BJ (cell line): ENCODE measurements around the gene PDCD7. TPM values are rescaled to one million over a fixed set of nuclear protein-coding genes. Genes with fewer than 3 reads are reported as not detected.

Source experiments
- CTCF ChIA-PET: fragments of 350-600 bp; formaldehyde crosslinking; extraction: SDS; loops from one replicate; lab custom pipeline; 2021; ENCODE audit warnings: antibody characterized with exemption, inconsistent platforms; lab: Yijun Ruan, JAX
- POLR2A ChIA-PET: fragments of 300-600 bp; sonication (Branson Sonifier 250); formaldehyde crosslinking; extraction: SDS; loops from one replicate; lab custom pipeline; 2021; ENCODE audit warnings: antibody characterized with exemption; lab: Charles Lee
- DNase-seq: peaks from one replicate; pipeline ENCODE4 v3.0.0-alpha.2; 2011; ENCODE audit warnings: low read depth
- H3K27me3 ChIP-seq: 2 replicates; pipeline ENCODE4 v1.6.0; 2011; ENCODE audit warnings: low read length; ENCODE audit not compliant: control insufficient read depth, insufficient read depth
- H3K36me3 ChIP-seq: 2 replicates; pipeline ENCODE4 v1.5.1; 2011; ENCODE audit warnings: low read length; ENCODE audit not compliant: control insufficient read depth, insufficient read depth
- H3K4me3 ChIP-seq: 2 replicates; pipeline ENCODE4 v1.5.1; 2011; ENCODE audit warnings: low read depth, mild to moderate bottlenecking, control low read depth, low read length
- polyA plus RNA-seq: library from polyadenylated mRNA; depleted of rRNA; stranded (reverse); fragments of >200 nt; gene quantifications from 2 replicates; pipeline ENCODE4 v1.2.3, GENCODE V29; 2011
- TF ChIP-seq, protein P1 (sequence below): IDR thresholded peaks from 2 replicates; pipeline ENCODE4 v1.5.1; 2011; ENCODE audit warnings: low read depth, mild to moderate bottlenecking, control low read depth, inconsistent platforms, low read length, moderate library complexity; ENCODE audit not compliant: insufficient read depth

The PDCD7 gene
- polyA plus RNA-seq, 1 experiment, result 12.0 TPM

DNA sequence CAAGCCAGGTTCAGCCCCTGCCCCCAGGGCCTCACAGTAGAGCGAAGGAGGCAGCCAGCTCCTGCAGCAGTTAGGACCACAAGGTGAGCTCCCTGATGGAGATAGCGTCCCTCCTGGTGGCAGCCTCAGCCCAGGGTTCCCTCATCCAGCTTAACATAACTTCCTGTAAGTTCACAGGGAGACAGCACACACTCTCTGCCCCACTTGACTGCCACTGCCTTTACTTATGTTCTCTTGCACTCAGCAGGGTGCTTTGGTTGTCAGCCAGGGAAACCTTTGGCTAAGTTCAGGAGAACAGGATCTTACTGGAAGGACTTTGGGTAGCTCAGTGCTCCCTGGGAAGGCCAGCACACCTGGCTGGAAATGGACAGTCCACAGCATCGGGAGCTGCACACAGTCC is 46.2 kb downstream of the PDCD7 start:
- Histone ChIP-seq H3K4me3 (no peak overlapping the region), H3K36me3 (no peaks in the 10 kb centered on the region), H3K27me3 (peaks cover 4% of the 10 kb centered on the region)
- TF ChIP-seq, protein P1, sequence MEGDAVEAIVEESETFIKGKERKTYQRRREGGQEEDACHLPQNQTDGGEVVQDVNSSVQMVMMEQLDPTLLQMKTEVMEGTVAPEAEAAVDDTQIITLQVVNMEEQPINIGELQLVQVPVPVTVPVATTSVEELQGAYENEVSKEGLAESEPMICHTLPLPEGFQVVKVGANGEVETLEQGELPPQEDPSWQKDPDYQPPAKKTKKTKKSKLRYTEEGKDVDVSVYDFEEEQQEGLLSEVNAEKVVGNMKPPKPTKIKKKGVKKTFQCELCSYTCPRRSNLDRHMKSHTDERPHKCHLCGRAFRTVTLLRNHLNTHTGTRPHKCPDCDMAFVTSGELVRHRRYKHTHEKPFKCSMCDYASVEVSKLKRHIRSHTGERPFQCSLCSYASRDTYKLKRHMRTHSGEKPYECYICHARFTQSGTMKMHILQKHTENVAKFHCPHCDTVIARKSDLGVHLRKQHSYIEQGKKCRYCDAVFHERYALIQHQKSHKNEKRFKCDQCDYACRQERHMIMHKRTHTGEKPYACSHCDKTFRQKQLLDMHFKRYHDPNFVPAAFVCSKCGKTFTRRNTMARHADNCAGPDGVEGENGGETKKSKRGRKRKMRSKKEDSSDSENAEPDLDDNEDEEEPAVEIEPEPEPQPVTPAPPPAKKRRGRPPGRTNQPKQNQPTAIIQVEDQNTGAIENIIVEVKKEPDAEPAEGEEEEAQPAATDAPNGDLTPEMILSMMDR, result no peak
- POLR2A ChIA-PET, result interaction anchor here (1.0 kb wide), 1 partner anchor 16 kb away, joined by 3 read pairs; no protein-coding TSS in a partner anchor
- DNase-seq, result no peak
- CTCF ChIA-PET, result interaction anchor here (1.2 to 13.4 kb wide), 7 partner anchors 8 to 53 kb away, joined by 3 to 301 read pairs (median 11); partner anchors contain the start of gene KBTBD13

GRCh38 chr15:65086680-65087111 is 46.9 kb downstream of the PDCD7 start:
- TF ChIP-seq, protein P1, result peak; percentile 23; the same call in 1 of the 2 replicates
- no peak for DNase-seq
- H3K4me3 ChIP-seq, result no peak overlapping the region
- CTCF ChIA-PET, result interaction anchor here (0.8 to 13.4 kb wide), 7 partner anchors 9 to 52 kb away, joined by 3 to 301 read pairs (median 11); partner anchors contain the start of gene KBTBD13
- H3K36me3 ChIP-seq, result no peaks in the 10 kb centered on the region
- H3K27me3 ChIP-seq, result peaks cover 6% of the 10 kb centered on the region
- POLR2A ChIA-PET, result interaction anchor here (1.0 kb wide), 1 partner anchor 17 kb away, joined by 3 read pairs; no protein-coding TSS in a partner anchor

GRCh38 chr15:65085990-65086679 is 47.5 kb downstream of the PDCD7 start:
- no peak for DNase-seq

GRCh38 chr15:65085207-65085753 is 48.3 kb downstream of the PDCD7 start:
- Histone ChIP-seq H3K27me3 (peaks cover 10% of the 10 kb centered on the region), H3K4me3 (no peak overlapping the region), H3K36me3 (no peaks in the 10 kb centered on the region)
- TF ChIP-seq, protein P1, result no peak
- no peak for DNase-seq
- ChIA-PET CTCF (interaction anchor here (0.6 to 13.4 kb wide), 8 partner anchors 10 to 51 kb away, joined by 3 to 301 read pairs (median 12); partner anchors contain the start of gene KBTBD13), POLR2A (no interaction called here)

More at GRCh38 chr15:65085990-65086679, 47.5 kb downstream of the PDCD7 start:
- Histone ChIP-seq H3K36me3 (no peaks in the 10 kb centered on the region), H3K4me3 (no peak overlapping the region), H3K27me3 (peaks cover 9% of the 10 kb centered on the region)
- ChIA-PET CTCF (interaction anchor here (0.6 to 13.4 kb wide), 10 partner anchors 10 to 52 kb away, joined by 3 to 301 read pairs (median 10); partner anchors contain the start of gene KBTBD13), POLR2A (no interaction called here)
- TF ChIP-seq, protein P1, result peak; percentile 55
